WERI-Rb-1 (cell line): Measurements from ENCODE around the gene ZNF507.

Source experiments
- DNase-seq: peaks from one replicate; pipeline ENCODE4 v3.0.0-alpha.2; 2020
- H3K27ac ChIP-seq: fragments of 250-450 bp; sonication (Bioruptor Pico); 2 replicates; pipeline ENCODE4 v1.5.1; 2020; ENCODE audit warnings: mild to moderate bottlenecking, moderate library complexity
- H3K27me3 ChIP-seq: fragments of 250-450 bp; sonication (Bioruptor Pico); 2 replicates; pipeline ENCODE4 v1.5.1; 2021; ENCODE audit warnings: mild to moderate bottlenecking, low read depth, moderate library complexity; ENCODE audit not compliant: insufficient read depth, severe bottlenecking
- H3K36me3 ChIP-seq: fragments of 250-450 bp; sonication (Bioruptor Pico); 2 replicates; pipeline ENCODE4 v1.5.1; 2020; ENCODE audit warnings: mild to moderate bottlenecking, moderate library complexity
- H3K4me3 ChIP-seq: 2 replicates; pipeline ENCODE4 v1.5.1; 2011; ENCODE audit warnings: low read depth, mild to moderate bottlenecking, control low read depth, low read length
- H3K9me3 ChIP-seq: fragments of 250-450 bp; sonication (Bioruptor Pico); 2 replicates; pipeline ENCODE4 v1.5.1; 2021; ENCODE audit warnings: mild to moderate bottlenecking, moderate library complexity; ENCODE audit not compliant: severe bottlenecking
- CTCF ChIP-seq: IDR thresholded peaks from 2 replicates; pipeline ENCODE4 v1.5.1; 2011; ENCODE audit warnings: low read depth, mild to moderate bottlenecking, control low read depth, inconsistent platforms, low read length

The ZNF507 gene

GRCh38 chr19:32407004-32407992, 61.9 kb downstream of the ZNF507 start:
- H3K27ac ChIP-seq: no peak overlapping the region
- no peak overlapping the region for H3K4me3 ChIP-seq
- DNase-seq: no peak
- H3K36me3 ChIP-seq: peaks cover 39% of the 10 kb centered on the region
- H3K9me3 ChIP-seq: no peaks in the 10 kb centered on the region
- TF ChIP-seq CTCF: no peak
- no peaks in the 10 kb centered on the region for H3K27me3 ChIP-seq

GRCh38 chr19:32415246-32415645, 69.8 kb downstream of the ZNF507 start:
- H3K27me3 ChIP-seq: no peaks in the 10 kb centered on the region
- DNase-seq: no peak
- H3K27ac ChIP-seq: no peak overlapping the region
- peaks cover 52% of the 10 kb centered on the region for H3K36me3 ChIP-seq
- no peak overlapping the region for H3K4me3 ChIP-seq
- TF ChIP-seq CTCF: no peak
- no peaks in the 10 kb centered on the region for H3K9me3 ChIP-seq

- Histone ChIP-seq H3K9me3 (no peaks in the 10 kb centered on the region), H3K36me3 (peaks cover 48% of the 10 kb centered on the region), H3K27me3 (no peaks in the 10 kb centered on the region), H3K4me3 (no peak overlapping the region), H3K27ac (no peak overlapping the region)
- no peak for TF ChIP-seq CTCF
- DNase-seq: no peak
Measured at GRCh38 chr19:32415669-32416068, 70.3 kb downstream of the ZNF507 start.

- H3K4me3 ChIP-seq: no peak overlapping the region
- no peaks in the 10 kb centered on the region for H3K27me3 ChIP-seq
Measured at GRCh38 chr19:32416749-32417456, 71.5 kb downstream of the ZNF507 start.

GRCh38 chr19:32418155-32418554, 72.7 kb downstream of the ZNF507 start:
- TF ChIP-seq CTCF: no peak
- Histone ChIP-seq H3K27me3 (no peaks in the 10 kb centered on the region), H3K4me3 (no peak overlapping the region), H3K27ac (no peak overlapping the region), H3K9me3 (no peaks in the 10 kb centered on the region), H3K36me3 (peaks cover 28% of the 10 kb centered on the region)
- DNase-seq: no peak

More at GRCh38 chr19:32416749-32417456, 71.5 kb downstream of the ZNF507 start:
- Histone ChIP-seq H3K36me3 (peaks cover 39% of the 10 kb centered on the region), H3K27ac (no peak overlapping the region), H3K9me3 (no peaks in the 10 kb centered on the region)
- TF ChIP-seq CTCF: no peak
- no peak for DNase-seq
